ENCODE data around the gene ITPR1. TPM values are rescaled to one million over a fixed set of nuclear protein-coding genes. Genes with fewer than 3 reads are reported as not detected.
A peak's percentile ranks its signal among the peaks of the same experiment; 100 is the strongest.

The ITPR1 gene
- total RNA-seq, 1 donor from 2014 or later: 45.9 TPM

GRCh38 chr3:4684117-4684516 lies 191.0 kb downstream of the ITPR1 start:
- Mint-ChIP-seq H3K9me3 (peaks cover 7% of the 10 kb centered on the region), H3K27me3 (no peaks in the 10 kb centered on the region), H3K4me3 (no peak overlapping the region), H3K36me3 (peaks cover 23% of the 10 kb centered on the region), H3K27ac (no peak overlapping the region), H3K4me1 (ENCODE audit: unreplicated experiment) (peaks cover 9% of the 10 kb centered on the region)
- TF ChIP-seq CTCF (conservative IDR thresholded peaks at IDR 0.05): no peak
- DNase-seq (ENCODE audit: extremely low spot score, unreplicated experiment): no peak

DNA sequence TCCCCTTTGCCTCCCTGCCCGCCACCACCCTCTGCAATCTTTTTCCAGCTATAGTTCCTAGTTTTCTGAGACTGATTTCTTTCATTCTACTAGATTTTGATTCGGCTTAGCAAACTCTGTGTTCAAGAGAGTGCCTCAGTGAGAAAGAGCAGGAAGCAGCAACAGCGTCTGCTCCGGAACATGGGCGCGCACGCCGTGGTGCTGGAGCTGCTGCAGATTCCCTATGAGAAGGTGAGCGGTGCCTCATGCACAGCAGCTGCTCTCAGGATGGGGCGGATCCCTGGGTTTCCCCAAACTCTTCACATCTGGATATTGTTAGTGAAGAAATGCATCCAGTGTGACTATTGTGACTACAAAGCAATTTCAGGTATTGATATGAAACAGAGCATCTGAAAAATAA lies 191.8 kb downstream of the ITPR1 start:
- Mint-ChIP-seq H3K27ac (no peak overlapping the region), H3K4me1 (ENCODE audit: unreplicated experiment) (peaks cover 9% of the 10 kb centered on the region), H3K9me3 (peaks cover 7% of the 10 kb centered on the region), H3K4me3 (no peak overlapping the region), H3K36me3 (peaks cover 29% of the 10 kb centered on the region), H3K27me3 (no peaks in the 10 kb centered on the region)
- DNase-seq (ENCODE audit: extremely low spot score, unreplicated experiment): no peak
- TF ChIP-seq CTCF (conservative IDR thresholded peaks at IDR 0.05): no peak

DNA sequence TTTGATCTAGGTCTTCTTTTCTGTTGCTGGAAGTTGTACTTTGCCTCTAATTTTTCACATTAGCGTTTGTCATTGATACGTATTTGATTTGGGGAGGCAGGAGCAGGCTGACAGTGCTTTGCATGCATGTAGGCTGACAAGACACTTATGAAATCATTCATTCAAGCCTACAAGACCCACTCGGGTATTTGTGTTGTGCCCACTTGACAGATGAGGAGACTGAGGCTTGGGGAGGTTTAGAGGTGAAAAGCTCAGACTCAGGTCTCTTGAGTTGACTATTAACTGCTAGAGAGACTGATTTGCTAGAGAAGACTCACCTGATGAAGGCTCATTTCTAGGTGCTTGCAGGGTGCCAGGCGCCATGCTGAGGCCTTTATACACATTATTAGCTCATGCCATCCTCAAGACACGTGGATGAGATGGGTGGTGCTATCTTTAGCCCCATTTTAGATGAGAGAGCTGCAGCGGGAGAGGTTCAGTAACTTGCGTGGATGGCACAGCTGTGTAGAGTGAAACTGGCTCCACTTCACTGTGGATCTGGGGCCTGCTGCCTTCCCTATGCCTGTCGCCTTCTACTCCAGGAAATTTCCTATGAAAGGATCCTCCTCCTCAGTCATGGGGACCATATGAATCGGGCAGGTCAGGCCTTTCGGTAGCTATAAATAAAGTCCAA lies 192.7 kb downstream of the ITPR1 start:
- Mint-ChIP-seq H3K27ac (no peak overlapping the region), H3K27me3 (no peaks in the 10 kb centered on the region), H3K36me3 (peaks cover 29% of the 10 kb centered on the region), H3K4me3 (no peak overlapping the region), H3K4me1 (ENCODE audit: unreplicated experiment) (peaks cover 9% of the 10 kb centered on the region), H3K9me3 (peaks cover 7% of the 10 kb centered on the region)
- no peak for DNase-seq (ENCODE audit: extremely low spot score, unreplicated experiment)
- no peak for TF ChIP-seq CTCF (conservative IDR thresholded peaks at IDR 0.05)

DNA sequence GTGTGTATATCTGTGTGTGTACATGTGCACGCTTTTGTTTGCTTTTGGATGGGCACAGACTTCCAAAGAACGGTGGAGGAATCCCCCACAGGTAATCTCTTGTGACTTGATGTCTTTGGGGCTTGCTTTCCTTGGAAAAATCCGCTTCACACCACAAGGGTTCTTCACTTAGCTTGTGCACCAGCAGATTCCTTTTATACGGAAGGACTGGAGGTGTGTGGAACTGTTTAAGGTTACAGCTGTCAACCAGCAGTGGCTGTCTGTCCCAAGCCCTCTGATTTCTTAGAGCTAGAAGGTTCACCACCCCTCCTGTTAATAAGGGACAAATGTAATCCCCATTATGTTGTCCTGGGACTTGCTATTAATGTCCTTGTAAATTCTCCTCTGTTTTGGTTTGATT lies 193.5 kb downstream of the ITPR1 start:
- peak overlapping the region; percentile 8 for H3K4me3 Mint-ChIP-seq
- H3K27ac Mint-ChIP-seq: peak overlapping the region; percentile 27
- H3K4me1 Mint-ChIP-seq (ENCODE audit: unreplicated experiment): peaks cover 9% of the 10 kb centered on the region
- peaks cover 7% of the 10 kb centered on the region for H3K9me3 Mint-ChIP-seq
- H3K27me3 Mint-ChIP-seq: no peaks in the 10 kb centered on the region
- DNase-seq (ENCODE audit: extremely low spot score, unreplicated experiment): no peak
- TF ChIP-seq CTCF (conservative IDR thresholded peaks at IDR 0.05): no peak
- H3K36me3 Mint-ChIP-seq: peaks cover 37% of the 10 kb centered on the region

DNA sequence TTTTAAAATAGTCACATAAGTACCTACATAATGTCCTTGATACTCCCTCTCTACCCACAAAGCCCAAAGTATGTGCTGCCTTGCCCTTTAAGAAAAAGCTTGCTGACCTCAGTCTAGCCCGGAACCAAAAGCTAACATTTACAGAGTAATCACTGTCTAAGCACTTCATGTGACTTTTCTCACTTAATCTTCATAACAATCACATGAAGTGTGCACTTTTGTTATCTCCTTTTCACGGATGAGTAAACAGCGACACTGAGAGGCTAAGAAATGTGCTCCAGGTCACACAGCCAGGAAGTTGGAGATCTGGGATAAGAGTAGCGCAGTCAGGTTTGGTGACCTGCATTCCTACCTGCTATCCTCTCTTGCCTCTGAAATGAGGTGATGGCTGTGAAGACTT lies 194.0 kb downstream of the ITPR1 start:
- Mint-ChIP-seq H3K36me3 (peaks cover 38% of the 10 kb centered on the region), H3K4me1 (ENCODE audit: unreplicated experiment) (peaks cover 9% of the 10 kb centered on the region), H3K4me3 (peak overlapping the region; percentile 8), H3K27me3 (no peaks in the 10 kb centered on the region), H3K27ac (peak overlapping the region; percentile 27), H3K9me3 (peaks cover 7% of the 10 kb centered on the region)
- DNase-seq (ENCODE audit: extremely low spot score, unreplicated experiment): no peak
- no peak for TF ChIP-seq CTCF (conservative IDR thresholded peaks at IDR 0.05)

Measured in type B pancreatic cell (in vitro differentiated cells).